Esophagus squamous epithelium (tissue), 5 donors: ENCODE measurements around the gene BIRC6. TPM values are rescaled to one million over a fixed set of nuclear protein-coding genes. Genes with fewer than 3 reads are reported as not detected.

Source experiments
- DNase-seq: peaks from one replicate; lab custom pipeline; 2025; lab: John Stamatoyannopoulos, UW
- H3K27ac ChIP-seq, 4 donors: fragments of 200-600 bp; sonication (generic); one replicate each; pipeline ENCODE4 v1.5.1; 2016 to 2019; ENCODE audit warnings: mild to moderate bottlenecking in 1 of 4
- H3K27me3 ChIP-seq, 4 donors: fragments of 200-600 bp; sonication (generic); 1 replicate in 3 of 4; 2 replicates in 1 of 4; pipeline versions ENCODE4 v1.5.1 to v1.6.0; 2017 to 2021; ENCODE audit warnings: antibody characterized with exemption in 1 of 4
- H3K36me3 ChIP-seq, 3 donors: fragments of 200-600 bp; sonication (generic); one replicate each; pipeline ENCODE4 v1.5.1; 2016 to 2019
- H3K4me1 ChIP-seq, 3 donors: fragments of 200-600 bp; sonication (generic); one replicate each; pipeline ENCODE4 v1.5.1; 2017 to 2019
- H3K4me3 ChIP-seq, 4 donors: fragments of 200-600 bp; sonication (generic); 1 replicate in 3 of 4; 2 replicates in 1 of 4; pipeline ENCODE4 v1.5.1; 2016 to 2019; ENCODE audit warnings: mild to moderate bottlenecking in 2 of 4, moderate library complexity in 1 of 4
- H3K9me3 ChIP-seq, 3 donors: fragments of 200-600 bp; sonication (generic); one replicate each; pipeline ENCODE4 v1.5.1; 2016 to 2019
- CTCF ChIP-seq, 6 experiments: fragments of 450-650 bp in 4 of 6; fragments of 200-600 bp in 2 of 6; sonication (generic) in 2 of 6; IDR thresholded peaks; one replicate each; pipeline ENCODE4 v1.5.1; 2016 to 2019; ENCODE audit warnings: antibody characterized with exemption in 6 of 6, mild to moderate bottlenecking in 4 of 6, moderate library complexity in 4 of 6
- POLR2A ChIP-seq, 4 donors: fragments of 450-650 bp; IDR thresholded peaks; one replicate each; pipeline ENCODE4 v1.6.1; 2017; ENCODE audit warnings: antibody characterized with exemption in 4 of 4, mild to moderate bottlenecking in 4 of 4, moderate library complexity in 3 of 4
- WGBS, 2 donors: methylation state at CpG; one replicate each; pipeline ENCODE4 v1.1.5; 2018; 5-methylcytosine and 5-hydroxymethylcytosine counted together
- intact Hi-C: fragments of 100-400 bp; cut with DNase I; formaldehyde crosslinking; loops from one replicate; pipeline ENCODE4 v1.15.0; 2022
- total RNA-seq, 4 donors: library from RNA; depleted of rRNA; stranded (reverse); fragments of >200 nt; gene quantifications; one replicate each; pipeline ENCODE4 v1.1.0, GENCODE V29; 2016
- donor health status: DM: yes; HTN: yes; CAD: no.

BIRC6 gene
- total RNA-seq, 4 donors from 2014 or later = 56.7 to 120 (median 76.6) TPM

GRCh38 chr2:32559136-32559535, 202.3 kb downstream of the BIRC6 start:
- Histone ChIP-seq H3K27ac (no peak overlapping the region), H3K9me3 (no peaks in the 10 kb centered on the region), H3K4me3 (no peak overlapping the region), H3K27me3 (no peaks in the 10 kb centered on the region), H3K4me1 (no peaks in the 10 kb centered on the region), H3K36me3 (peaks cover 0 to 59% (median 4%) of the 10 kb centered on the region in 3 donors)
- WGBS, 2 donors = 81 to 90% methylated on average over 3 of the region's 3 CpGs
- DNase-seq = no peak
- intact Hi-C loops = no loop called here
- no peak for TF ChIP-seq POLR2A (IDR thresholded peaks at IDR 0.05)
- TF ChIP-seq CTCF (IDR thresholded peaks at IDR 0.05) = no peak

DNA sequence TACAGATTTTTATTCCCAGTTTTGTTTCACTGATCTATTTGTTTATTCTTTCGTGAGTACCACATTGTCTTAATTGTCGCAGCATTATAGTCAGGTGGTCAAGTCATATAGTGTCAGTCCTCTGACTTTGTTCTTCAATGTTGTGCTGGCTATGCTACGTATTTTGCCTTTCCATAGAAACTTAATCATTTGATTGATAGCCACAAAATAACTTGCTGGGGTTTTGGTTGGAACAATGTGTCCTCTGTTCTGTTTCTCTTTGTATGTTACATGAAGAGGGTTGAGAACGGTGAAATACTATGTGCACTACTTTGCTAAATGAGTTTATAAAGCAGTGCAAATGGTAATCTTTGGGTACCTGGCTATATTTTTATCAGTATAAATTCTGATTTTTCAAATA, 206.1 kb downstream of the BIRC6 start:
- intact Hi-C loops = no loop called here
- no peaks in the 10 kb centered on the region for H3K4me1 ChIP-seq
- H3K4me3 ChIP-seq = no peak overlapping the region
- DNase-seq = no peak
- WGBS, 2 donors = 90 to 93% methylated on average over 4 of the region's 4 CpGs
- H3K9me3 ChIP-seq = peaks cover 0 to 13% (median 5%) of the 10 kb centered on the region in 3 donors
- peaks cover 0 to 76% (median 0%) of the 10 kb centered on the region in 3 donors for H3K36me3 ChIP-seq
- no peaks in the 10 kb centered on the region for H3K27me3 ChIP-seq
- TF ChIP-seq CTCF (IDR thresholded peaks at IDR 0.05) (no peak), POLR2A (IDR thresholded peaks at IDR 0.05) (no peak)
- H3K27ac ChIP-seq = no peak overlapping the region

DNA sequence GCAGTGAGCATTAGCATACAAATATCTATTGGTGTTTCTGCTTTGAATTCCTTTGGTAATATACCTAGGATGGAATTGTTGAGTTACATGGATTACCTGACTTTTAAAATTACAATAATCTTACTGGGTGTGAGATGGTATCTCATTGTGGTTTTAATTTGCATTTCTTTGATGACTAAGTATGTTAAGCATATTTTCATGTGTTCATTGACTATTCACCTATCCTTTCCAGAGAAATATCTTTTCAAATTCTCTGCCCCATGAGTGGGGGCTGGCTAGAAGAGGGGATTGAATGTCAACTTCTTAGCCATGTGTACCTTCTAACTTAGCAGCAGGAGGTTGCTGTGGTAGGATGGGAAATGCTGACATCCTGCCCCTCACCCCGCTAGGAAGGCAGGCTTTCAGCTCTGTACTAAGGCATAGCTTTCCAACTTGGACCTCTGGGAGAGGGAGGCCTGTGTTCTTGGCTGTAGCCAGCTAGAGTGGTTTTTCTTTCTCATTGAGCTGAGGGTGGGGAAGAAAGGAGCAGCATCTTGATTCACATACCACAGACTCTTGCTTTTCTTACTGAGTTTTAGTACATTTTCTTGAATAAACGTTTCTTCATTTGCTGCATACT, 207.7 kb downstream of the BIRC6 start:
- TF ChIP-seq CTCF (IDR thresholded peaks at IDR 0.05) (no peak), POLR2A (IDR thresholded peaks at IDR 0.05) (no peak)
- Histone ChIP-seq H3K4me3 (no peak overlapping the region), H3K27me3 (no peaks in the 10 kb centered on the region), H3K9me3 (peaks cover 0 to 13% (median 5%) of the 10 kb centered on the region in 3 donors), H3K36me3 (peaks cover 0 to 77% (median 0%) of the 10 kb centered on the region in 3 donors), H3K4me1 (no peaks in the 10 kb centered on the region), H3K27ac (no peak overlapping the region)
- intact Hi-C loops = no loop called here
- 85 to 87% methylated on average over 2 of the region's 2 CpGs for WGBS, 2 donors
- DNase-seq = no peak

GRCh38 chr2:32565902-32566301, 209.1 kb downstream of the BIRC6 start:
- TF ChIP-seq CTCF (IDR thresholded peaks at IDR 0.05) = no peak
- TF ChIP-seq POLR2A (IDR thresholded peaks at IDR 0.05) = no peak
- intact Hi-C loops = no loop called here
- Histone ChIP-seq H3K27me3 (no peaks in the 10 kb centered on the region), H3K36me3 (peaks cover 0 to 75% (median 0%) of the 10 kb centered on the region in 3 donors), H3K9me3 (peaks cover 0 to 13% (median 5%) of the 10 kb centered on the region in 3 donors), H3K27ac (no peak overlapping the region), H3K4me1 (no peaks in the 10 kb centered on the region), H3K4me3 (no peak overlapping the region)
- no peak for DNase-seq
- WGBS, 2 donors = 96 to 100% methylated on average over 1 of the region's 1 CpG

GRCh38 chr2:32572030-32572429, 215.2 kb downstream of the BIRC6 start:
- H3K36me3 ChIP-seq = peaks cover 0 to 55% (median 5%) of the 10 kb centered on the region in 3 donors
- H3K4me1 ChIP-seq = no peaks in the 10 kb centered on the region
- DNase-seq = no peak
- H3K4me3 ChIP-seq = no peak overlapping the region
- no peak overlapping the region for H3K27ac ChIP-seq
- intact Hi-C loops = no loop called here
- no peak for TF ChIP-seq CTCF (IDR thresholded peaks at IDR 0.05)
- H3K9me3 ChIP-seq = no peaks in the 10 kb centered on the region
- WGBS, 2 donors = 96 to 98% methylated on average over 3 of the region's 3 CpGs
- H3K27me3 ChIP-seq = no peaks in the 10 kb centered on the region
